Heart left ventricle (tissue), 16 donors: Measurements from ENCODE around the gene LAMC1. TPM values are rescaled to one million over a fixed set of nuclear protein-coding genes. Genes with fewer than 3 reads are reported as not detected.

Experiments used
- ATAC-seq, 4 donors: fragments of 200-7000 bp; cut with Tn5 transposase; one replicate each; pipeline ENCODE4 v1.9.1; 2020 to 2022; ENCODE audit warnings: moderate library complexity in 4 of 4, mild to moderate bottlenecking in 3 of 4, moderate number of reproducible peaks in 1 of 4
- DNase-seq, 5 donors: peaks; one replicate each; pipeline ENCODE4 v3.0.0-alpha.2; 2020
- H3K27ac ChIP-seq, 12 donors: fragments of 200-600 bp; sonication (generic) in 4 of 12; one replicate each; pipeline versions ENCODE4 v1.5.0 to v1.8.0; 2016 to 2022; ENCODE audit warnings: mild to moderate bottlenecking in 2 of 12
- H3K27me3 ChIP-seq, 9 donors: fragments of 200-600 bp; sonication (generic) in 2 of 9; one replicate each; pipeline versions ENCODE4 v1.5.1 to v1.8.0; 2016 to 2022; ENCODE audit warnings: mild to moderate bottlenecking in 3 of 9
- H3K36me3 ChIP-seq, 9 donors: fragments of 200-600 bp; sonication (generic) in 2 of 9; one replicate each; pipeline versions ENCODE4 v1.5.0 to v1.8.0; 2018 to 2022; ENCODE audit warnings: mild to moderate bottlenecking in 2 of 9
- H3K4me1 ChIP-seq, 12 donors: fragments of 200-600 bp; sonication (generic) in 4 of 12; one replicate each; pipeline versions ENCODE4 v1.5.0 to v1.8.0; 2016 to 2022; ENCODE audit warnings: mild to moderate bottlenecking in 3 of 12
- H3K4me3 ChIP-seq, 12 donors: fragments of 200-600 bp; sonication (generic) in 4 of 12; one replicate each; pipeline versions ENCODE4 v1.5.0 to v1.8.0; 2017 to 2022; ENCODE audit warnings: mild to moderate bottlenecking in 9 of 12, moderate library complexity in 4 of 12
- H3K9me3 ChIP-seq, 12 donors: fragments of 200-600 bp; sonication (generic) in 4 of 12; one replicate each; pipeline versions ENCODE4 v1.5.0 to v1.8.0; 2016 to 2022; ENCODE audit warnings: mild to moderate bottlenecking in 1 of 12
- CTCF ChIP-seq, 12 donors: fragments of 200-600 bp; sonication (generic) in 4 of 12; IDR thresholded peaks; one replicate each; pipeline versions ENCODE4 v1.5.0 to v1.8.0; 2018 to 2022; ENCODE audit warnings: antibody characterized with exemption in 12 of 12, mild to moderate bottlenecking in 5 of 12
- POLR2A ChIP-seq, 2 donors: fragments of 450-650 bp; IDR thresholded peaks; one replicate each; pipeline ENCODE4 v1.6.1; 2017; ENCODE audit warnings: antibody characterized with exemption in 2 of 2, mild to moderate bottlenecking in 2 of 2, moderate library complexity in 2 of 2
- WGBS, 4 donors: extraction: QIAGEN DNeasy Blood & Tissue Kit in 2 of 4; methylation state at CpG; one replicate each; pipeline versions ENCODE4 v1.1.5 to v1.1.7; 2013 to 2018; 5-methylcytosine and 5-hydroxymethylcytosine counted together
- intact Hi-C, 10 donors: fragments of 100-400 bp; cut with DNase I; formaldehyde crosslinking; loops; one replicate each; pipeline versions ENCODE4 v1.11.1 to v1.14.2; 2022
- polyA plus RNA-seq, 2 donors: library from polyadenylated mRNA; stranded (reverse); fragments of 200-250 nt; gene quantifications; one replicate each; pipeline ENCODE4 v1.2.3, GENCODE V29; 2013
- total RNA-seq, 9 donors: library from RNA; depleted of rRNA in 2 of 9; stranded (reverse); fragments of >200 nt in 2 of 9; fragmentation: NEBNext Ultra II Directional in 3 of 9; extraction: Animal tissue kit (Norgen Biotek cat#: 25700) in 3 of 9; gene quantifications; one replicate each; pipeline versions ENCODE4 v1.1.0 to v1.2.4, GENCODE V29; 2016 to 2023
- donor health status: ischemic (EF 13 %, LVEDD 7.1; RV severe dilation, severe dysfunction).
- donor health status: healthy with polysubstance abuse.
- donor health status: DM: no; HTN: yes; CAD: no.
- donor health status: DM: no; HTN: no; CAD: no.
- donor health status: ischemic (EF 25% LVEDD 6.9; RV normal size, moderate dysfunction).
- donor health status: ischemic (EF 25% LVEDD 5.7; RV mildly dilated, moderate dysfunction).
- donor health status: healthy.
- donor health status: DM: yes; HTN: yes; CAD: no.
- donor health status: ischemic (EF 35%, LVEDD 5.7; RV mildly dilated, moderate dysfunction).
- donor health status: nonischemic (EF 11% LVEDD 7.7; RV severe dilation, severe dysfunction).
- donor health status: DM: yes; HTN: yes; CAD: no.
- donor health status: PGD.
- donor health status: ischemic (EF 29% LVEDD 5.4; RV normal size, mild dysfunction).
- donor health status: nonischemic (EF 23%, LVEDD 6.1; RV moderate dilation, normal function).

The LAMC1 gene
- total and polyA plus RNA-seq, 11 donors = 22.9 to 226 (median 119) TPM

DNA sequence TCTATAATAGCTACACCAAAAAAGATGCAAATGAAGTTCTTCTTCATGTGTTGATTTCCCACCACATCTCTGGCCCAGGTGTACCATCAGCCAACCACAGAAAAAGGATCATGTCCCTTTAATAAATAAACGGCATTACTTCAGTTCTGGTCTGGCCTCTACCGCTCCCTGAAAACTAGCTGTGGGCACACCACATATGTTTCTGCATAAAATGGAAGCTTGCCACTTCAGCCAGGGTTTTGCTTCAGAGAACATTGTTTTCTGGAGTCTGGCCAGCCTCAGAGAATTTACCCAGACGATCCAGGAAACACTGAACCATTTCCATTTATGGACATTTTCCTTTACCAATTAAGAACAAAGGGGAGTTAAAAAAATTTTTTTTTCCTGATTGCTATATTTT lies 157.0 kb downstream of the LAMC1 start:
- Histone ChIP-seq H3K36me3 (no peaks in the 10 kb centered on the region), H3K27me3 (no peaks in the 10 kb centered on the region), H3K27ac (peak overlapping the region; percentile 33 to 82 (median 73)), H3K9me3 (no peaks in the 10 kb centered on the region), H3K4me1 (peaks cover 3 to 34% (median 20%) of the 10 kb centered on the region in 12 donors), H3K4me3 (peak overlapping the region in 2 of 12 donors; percentile 3 to 9)
- intact Hi-C loops = loop anchor here in 2 of 10 donors (5.0 kb wide), 2 partner anchors 33 to 43 kb away; no protein-coding TSS in a partner anchor
- WGBS, 4 donors = 2 to 14% (median 3%) methylated on average over 3 of the region's 3 CpGs
- DNase-seq (peak in 4 of 5 donors; percentile 45 to 72 (median 65)), ATAC-seq (peak; percentile 54 to 79 (median 64))
- TF ChIP-seq POLR2A (IDR thresholded peaks at IDR 0.05) = no peak
- no peak for TF ChIP-seq CTCF (IDR thresholded peaks at IDR 0.05)

GRCh38 chr1:183180634-183181056 lies 157.4 kb downstream of the LAMC1 start:
- Histone ChIP-seq H3K27me3 (peaks cover 0 to 2% (median 0%) of the 10 kb centered on the region in 9 donors), H3K36me3 (no peaks in the 10 kb centered on the region), H3K27ac (peak overlapping the region; percentile 33 to 82 (median 73)), H3K4me1 (peaks cover 3 to 34% (median 20%) of the 10 kb centered on the region in 12 donors), H3K9me3 (no peaks in the 10 kb centered on the region), H3K4me3 (peak overlapping the region in 2 of 12 donors; percentile 3 to 9)
- WGBS, 4 donors = 11 to 15% (median 14%) methylated on average over 3 of the region's 3 CpGs
- TF ChIP-seq CTCF (IDR thresholded peaks at IDR 0.05) = no peak
- no peak for TF ChIP-seq POLR2A (IDR thresholded peaks at IDR 0.05)
- peak; percentile 80 to 93 (median 91) for ATAC-seq
- peak; percentile 61 to 82 (median 70) for DNase-seq
- intact Hi-C loops = loop anchor here in 2 of 10 donors (5.0 kb wide), 2 partner anchors 33 to 43 kb away; no protein-coding TSS in a partner anchor

GRCh38 chr1:183185941-183186490 lies 162.8 kb downstream of the LAMC1 start, which contains the start of gene LAMC2:
Gene LAMC2, plus strand, starts transcription at chr1:183186264. Its CDS starts 89 bp downstream, at chr1:183186353.
- DNase-seq (no peak), ATAC-seq (peak; percentile 42 to 75 (median 66))
- intact Hi-C loops = no loop called here
- no peaks in the 10 kb centered on the region for H3K36me3 ChIP-seq
- TF ChIP-seq CTCF (IDR thresholded peaks at IDR 0.05) (peak in 1 of 12 donors; percentile 18), POLR2A (IDR thresholded peaks at IDR 0.05) (no peak)
- peak within 1 kb of the TSS in 1 of 12 donors; percentile 7 for H3K27ac ChIP-seq
- H3K4me1 ChIP-seq = peaks cover 0 to 6% (median 5%) of the 10 kb centered on the region in 12 donors
- peak within 1 kb of the TSS in 10 of 12 donors; percentile 6 to 38 (median 26) for H3K4me3 ChIP-seq
- H3K9me3 ChIP-seq = no peaks in the 10 kb centered on the region
- peaks cover 0 to 12% (median 0%) of the 10 kb centered on the region in 9 donors for H3K27me3 ChIP-seq
- 27 to 51% (median 46%) methylated on average over 20 to 30 of the region's 30 CpGs for WGBS, 4 donors

GRCh38 chr1:183186841-183187240 lies 163.6 kb downstream of the LAMC1 start:
- ATAC-seq = no peak
- Histone ChIP-seq H3K27ac (no peak overlapping the region), H3K9me3 (no peaks in the 10 kb centered on the region), H3K36me3 (no peaks in the 10 kb centered on the region), H3K4me1 (no peaks in the 10 kb centered on the region), H3K27me3 (peaks cover 0 to 12% (median 0%) of the 10 kb centered on the region in 9 donors), H3K4me3 (no peak overlapping the region)
- DNase-seq = no peak
- intact Hi-C loops = no loop called here
- WGBS, 4 donors = 86 to 91% (median 89%) methylated on average over 4 of the region's 4 CpGs
- no peak for TF ChIP-seq CTCF (IDR thresholded peaks at IDR 0.05)
- TF ChIP-seq POLR2A (IDR thresholded peaks at IDR 0.05) = no peak
